Occipital lobe (tissue), 2 donors: ENCODE measurements around the gene SNRPB2. TPM values are rescaled to one million over a fixed set of nuclear protein-coding genes. Genes with fewer than 3 reads are reported as not detected.

Experiments
- DNase-seq: peaks from one replicate; lab custom pipeline; 2025; lab: John Stamatoyannopoulos, UW
- total RNA-seq: library from RNA; depleted of rRNA; stranded (reverse); fragments of >200 nt; gene quantifications from one replicate; pipeline ENCODE4 v1.2.3, GENCODE V29; 2014

Gene SNRPB2
- total RNA-seq, 1 donor from 2014 or later: 71.3 TPM

DNA sequence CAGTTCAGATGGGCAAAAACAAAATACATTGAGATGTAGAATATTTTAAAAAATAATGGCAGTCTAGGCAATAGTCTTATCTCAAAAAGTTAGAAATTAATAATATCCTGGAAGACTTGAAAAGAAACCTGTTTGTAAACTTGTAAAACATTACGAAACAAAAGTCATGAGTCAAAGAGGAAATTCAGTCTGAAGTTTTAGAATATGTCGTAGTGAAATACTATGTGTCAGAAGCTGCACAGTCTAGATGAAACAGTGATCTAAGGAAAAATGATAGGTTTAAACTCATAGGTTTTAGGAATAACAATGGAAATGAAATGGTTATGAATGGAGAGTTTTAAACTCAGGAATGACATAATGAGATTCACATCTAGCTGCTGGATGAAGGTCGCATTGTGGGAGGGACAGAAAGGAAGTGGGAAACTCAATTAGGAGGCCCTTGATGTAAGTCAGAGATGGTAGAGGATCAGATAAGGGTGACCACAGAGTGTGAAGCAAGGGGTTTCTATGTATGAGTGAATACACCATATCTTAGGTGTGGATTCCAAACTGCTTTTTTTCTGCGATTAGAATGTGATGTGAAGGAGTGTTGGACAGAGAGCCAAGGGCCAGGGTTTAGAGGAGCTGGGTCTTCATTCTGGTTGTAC, 2.8 kb downstream of the SNRPB2 start:
- DNase-seq: no peak

DNA sequence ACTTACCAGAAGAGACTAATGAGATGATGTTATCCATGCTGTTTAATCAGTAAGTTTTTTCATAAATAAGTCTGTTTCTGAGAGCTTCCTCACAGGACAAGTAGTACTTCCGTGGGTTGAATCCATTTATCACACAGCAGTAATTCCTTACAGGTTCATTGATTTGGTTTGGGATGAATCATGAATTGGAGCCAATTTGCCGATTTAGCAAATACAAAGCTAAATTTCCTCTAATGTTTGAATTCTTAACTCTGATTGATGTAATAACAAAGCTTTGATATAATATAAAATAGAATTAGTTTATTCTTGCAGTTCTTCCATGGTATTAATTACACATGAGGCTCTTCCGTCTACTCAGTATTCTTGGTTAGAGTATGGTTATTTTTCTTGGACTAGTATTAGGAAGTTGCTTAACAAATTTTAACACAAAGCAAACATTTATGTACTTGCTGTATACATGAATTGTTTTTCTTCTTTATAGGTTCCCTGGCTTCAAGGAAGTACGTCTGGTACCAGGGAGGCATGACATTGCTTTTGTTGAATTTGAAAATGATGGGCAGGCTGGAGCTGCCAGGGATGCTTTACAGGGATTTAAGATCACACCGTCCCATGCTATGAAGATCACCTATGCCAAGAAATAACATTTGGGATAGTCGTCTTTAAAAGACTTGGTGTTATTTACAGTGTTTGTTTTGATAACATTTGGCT, 10.7 kb downstream of the SNRPB2 start:
- DNase-seq: no peak

DNA sequence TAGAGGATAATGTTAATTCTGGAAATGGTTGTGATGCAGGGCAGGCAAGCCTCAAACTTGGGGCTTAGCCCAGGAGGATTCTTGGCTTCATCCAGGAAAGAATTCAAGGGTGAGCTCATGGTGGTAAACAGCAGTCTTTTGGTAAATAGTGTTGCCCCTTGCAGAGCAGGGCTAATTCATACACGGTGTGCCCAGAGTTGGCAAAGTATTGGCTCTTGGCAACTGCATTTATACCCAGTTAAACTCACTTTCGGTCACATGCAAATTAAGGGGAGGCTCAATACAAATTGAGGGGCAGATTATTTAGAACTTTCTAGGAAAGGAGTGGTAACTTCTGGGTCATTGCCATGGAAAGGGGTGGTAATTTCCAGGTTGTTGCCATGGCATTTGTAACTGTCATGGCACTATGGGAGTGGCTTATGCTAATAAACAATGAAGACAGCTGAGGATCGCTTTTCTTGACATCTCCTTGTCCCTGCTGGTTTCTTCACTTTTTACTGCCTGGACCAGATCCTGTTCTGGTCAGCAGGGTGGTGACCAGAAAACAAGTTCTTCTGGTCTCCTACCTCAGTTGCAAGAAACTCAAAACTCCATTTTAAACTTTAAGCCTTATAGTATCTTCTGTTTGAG, 14.5 kb downstream of the SNRPB2 start:
- DNase-seq: no peak

DNA sequence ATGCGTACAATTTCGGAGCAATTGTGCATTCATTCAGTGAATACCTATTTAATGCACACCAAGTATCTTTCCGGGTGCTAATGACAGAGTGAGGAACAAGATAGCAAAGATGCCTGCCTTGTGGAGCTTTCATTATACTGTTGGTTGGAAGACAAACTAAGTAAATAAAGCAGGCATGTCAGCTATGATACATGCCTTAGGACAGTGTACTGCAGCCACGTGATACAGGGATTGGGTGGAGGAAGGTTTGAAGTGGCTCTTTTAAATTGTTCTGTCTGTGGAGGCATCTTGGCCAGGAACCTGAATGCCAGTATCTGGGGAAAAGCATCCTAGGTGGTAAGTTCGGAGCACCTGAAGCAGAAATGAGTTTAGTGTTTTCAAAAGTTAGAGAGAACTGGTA, 15.4 kb downstream of the SNRPB2 start:
- no peak for DNase-seq

DNA sequence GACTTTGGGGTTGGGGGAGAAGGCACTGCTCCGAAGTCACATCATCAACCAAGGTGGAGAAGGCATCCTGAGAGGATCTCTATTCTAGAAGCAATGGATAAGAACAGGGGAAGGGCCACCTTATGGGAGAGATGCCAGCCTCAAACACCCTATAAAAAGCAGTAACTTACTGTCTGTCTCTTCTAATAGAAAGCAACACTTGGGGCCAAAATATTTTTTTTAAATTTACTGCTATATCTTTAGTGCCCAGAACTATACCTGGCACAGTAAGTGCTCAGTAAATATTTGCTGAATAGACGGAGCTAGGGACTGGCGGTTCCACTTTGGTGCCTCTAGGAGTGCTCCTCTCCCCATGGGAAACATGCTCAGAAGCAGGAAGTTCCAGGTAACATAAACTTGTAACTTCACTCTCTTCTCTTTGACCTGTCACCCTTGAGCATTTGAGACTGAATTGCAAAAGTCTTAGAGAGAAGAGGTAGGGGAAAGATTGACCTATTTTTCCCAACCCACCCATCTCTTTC, 17.5 kb downstream of the SNRPB2 start:
- DNase-seq: no peak

DNA sequence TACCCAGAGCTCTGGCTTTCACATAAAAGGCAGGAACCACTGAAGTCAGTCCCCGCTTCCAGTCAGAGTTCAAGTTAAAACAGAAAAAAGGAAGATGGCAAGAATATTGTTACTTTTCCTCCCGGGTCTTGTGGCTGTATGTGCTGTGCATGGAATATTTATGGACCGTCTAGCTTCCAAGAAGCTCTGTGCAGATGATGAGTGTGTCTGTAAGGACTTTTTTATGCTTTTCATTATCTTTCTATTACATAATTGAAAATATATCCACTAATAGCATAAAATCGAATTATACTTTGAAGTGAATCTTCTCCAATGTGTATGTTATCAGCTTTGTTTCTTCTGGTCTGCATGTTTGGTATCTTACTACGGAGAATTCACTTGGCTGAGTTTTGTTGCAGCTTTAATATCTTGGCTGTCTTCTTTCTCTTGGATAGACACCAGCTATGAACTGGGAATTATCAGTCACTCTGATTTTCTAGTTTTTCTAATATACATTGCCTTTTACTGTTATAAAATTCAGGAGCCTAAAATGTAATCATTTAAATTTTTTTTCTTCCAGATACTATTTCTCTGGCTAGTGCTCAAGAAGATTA, 18.6 kb downstream of the SNRPB2 start, which contains the start of gene OTOR:
OTOR (plus strand) TSS at position 51 of the 593 bp plus-strand sequence; CDS start at position 95, 44 bp downstream.
- DNase-seq: no peak

DNA sequence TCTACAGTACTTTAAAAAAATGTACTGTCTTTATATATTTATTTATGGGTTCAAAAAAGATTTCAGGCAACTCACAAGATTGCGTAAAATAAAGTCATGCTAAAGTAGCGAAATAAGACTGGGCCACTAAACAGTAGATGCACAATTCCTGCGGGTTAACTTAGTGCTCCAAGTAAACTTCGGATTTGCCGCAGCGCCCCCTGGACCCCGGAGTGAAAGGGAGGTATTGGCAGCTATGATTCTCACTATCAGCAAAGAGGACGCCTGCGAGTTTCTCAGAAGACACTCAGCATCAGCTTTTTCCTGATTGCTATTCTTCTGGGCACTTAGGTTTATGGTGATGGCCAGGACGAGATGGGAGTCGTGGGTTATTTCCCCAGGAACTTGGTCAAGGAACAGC, 19.7 kb downstream of the SNRPB2 start:
- DNase-seq: no peak

DNA sequence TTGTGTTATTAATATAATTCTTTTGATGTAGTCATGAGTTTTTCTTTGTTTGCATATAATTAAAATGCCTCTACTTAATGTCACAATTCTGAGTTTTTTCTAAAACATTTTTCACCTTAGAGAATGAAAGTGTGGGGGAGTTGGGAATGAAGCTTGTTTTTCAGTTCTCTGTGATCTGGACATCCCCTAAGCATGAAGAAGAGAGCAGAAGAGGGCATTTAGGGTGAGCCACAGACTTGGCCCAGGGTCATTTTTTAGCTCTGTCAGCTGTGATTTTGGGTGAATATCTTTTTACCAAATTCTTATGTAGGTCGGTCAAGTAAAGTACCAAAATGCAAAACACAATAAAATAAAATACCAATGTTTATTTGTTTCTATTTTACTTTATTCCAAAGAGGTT, 22.3 kb downstream of the SNRPB2 start:
- no peak for DNase-seq

DNA sequence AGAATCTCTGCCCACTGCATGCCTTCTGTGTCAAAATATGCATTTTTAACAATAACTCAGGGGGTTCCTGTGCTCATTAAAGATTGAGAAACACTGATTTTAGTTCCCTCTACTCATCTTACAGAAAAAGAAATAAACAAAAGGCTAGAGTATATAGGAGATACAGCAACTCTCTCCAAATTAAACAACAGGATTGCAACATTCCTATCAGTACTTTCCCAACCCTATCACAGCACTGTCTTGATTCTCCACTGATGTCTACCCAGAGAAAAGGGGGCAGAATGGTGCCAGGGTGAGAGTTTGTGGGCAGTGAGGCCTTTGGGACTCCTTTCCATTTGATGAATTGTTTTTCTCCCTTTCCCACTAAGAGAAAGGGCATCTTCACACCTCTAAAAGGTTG, 23.1 kb downstream of the SNRPB2 start:
- no peak for DNase-seq

DNA sequence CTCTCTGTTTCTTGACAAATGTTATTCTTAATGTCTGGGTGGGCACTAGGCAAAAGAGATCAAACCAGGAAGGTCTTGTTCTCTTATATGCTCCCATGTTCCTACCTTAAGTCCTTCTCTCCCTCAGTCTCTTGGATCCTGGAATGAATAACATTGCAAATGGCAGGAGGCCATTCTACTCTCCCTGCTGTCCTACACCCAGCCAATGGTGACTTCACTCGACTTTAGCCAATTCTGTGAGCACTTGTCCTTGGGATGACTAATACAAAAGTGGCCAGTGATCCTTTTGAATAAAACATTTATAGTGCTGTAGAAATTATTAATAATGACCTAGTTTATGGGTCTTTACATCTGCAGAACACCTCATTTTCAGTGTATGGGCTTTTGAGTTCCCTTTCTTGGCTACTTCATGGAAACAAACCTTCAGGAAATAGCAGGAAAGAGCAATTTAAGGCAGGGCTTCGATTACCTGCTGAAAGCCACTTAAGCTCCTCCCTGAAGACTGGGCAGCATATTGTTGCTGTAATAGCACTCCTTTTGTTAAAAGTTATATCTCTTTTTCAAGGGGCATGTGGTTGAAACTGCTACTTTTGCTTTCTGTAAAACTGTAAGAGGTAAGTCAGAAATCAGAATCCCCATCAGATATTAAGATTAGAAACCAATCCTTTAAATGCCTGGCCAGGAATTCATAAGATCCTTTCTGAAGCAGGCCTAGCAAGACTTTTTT, 28.8 kb downstream of the SNRPB2 start:
- no peak for DNase-seq

DNA sequence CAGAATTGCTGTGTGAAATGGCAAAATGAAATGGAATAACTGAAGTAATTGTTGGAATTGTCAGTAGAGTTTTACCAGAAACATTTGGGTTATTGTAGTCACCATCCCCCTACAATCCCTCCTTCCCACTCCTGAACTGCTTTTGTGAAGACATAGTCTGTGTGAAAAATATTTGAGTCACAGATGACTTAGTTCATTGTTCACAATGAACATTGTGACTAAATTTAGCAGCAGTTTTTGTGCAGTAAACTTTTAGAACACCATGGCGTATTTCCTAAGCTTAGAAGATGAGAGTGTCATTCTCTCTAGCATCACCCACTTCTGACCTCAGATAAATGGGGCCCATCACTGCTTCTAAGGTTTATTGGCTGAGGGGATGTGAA, 29.3 kb downstream of the SNRPB2 start:
- no peak for DNase-seq

DNA sequence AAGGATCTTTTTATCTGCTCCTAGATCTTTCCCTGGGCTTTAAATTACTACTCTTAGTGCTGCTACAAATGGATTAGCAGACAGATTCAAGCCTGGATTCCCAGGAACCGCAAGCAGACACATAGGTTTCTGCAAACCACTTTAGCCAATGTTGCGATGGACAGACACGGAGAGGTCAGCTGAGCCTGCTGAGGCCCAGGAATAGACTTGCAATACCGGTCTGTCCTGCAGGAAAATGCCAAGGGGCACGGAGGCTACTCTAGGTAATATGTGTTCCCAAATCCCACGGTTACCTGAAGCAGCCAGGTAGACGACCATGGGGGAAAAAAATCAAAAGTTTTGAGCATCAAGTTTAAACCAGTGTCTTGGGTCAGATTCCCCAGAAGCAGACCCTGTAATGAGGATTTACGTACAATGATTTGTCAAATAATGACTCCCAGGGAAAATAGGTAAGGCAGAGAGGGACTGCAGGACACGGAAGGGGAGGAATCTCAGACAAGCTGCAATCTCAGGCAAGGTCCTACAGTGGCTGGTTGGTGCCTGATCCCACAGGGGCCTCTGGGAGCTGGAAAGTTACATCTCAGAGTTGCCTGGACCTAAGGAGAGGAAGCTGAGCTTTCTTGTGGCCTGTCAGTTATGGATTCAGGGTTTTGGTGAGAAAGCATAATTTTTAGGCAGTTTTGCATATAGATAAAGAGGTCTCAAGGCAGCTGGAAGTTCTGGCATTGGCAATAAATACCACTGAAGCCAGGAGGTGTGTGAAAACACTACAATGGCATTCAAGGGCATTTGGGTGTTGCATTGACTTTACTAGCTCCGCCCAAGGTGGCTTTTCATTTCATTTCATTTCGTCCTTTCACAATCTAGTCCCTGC, 30.8 kb downstream of the SNRPB2 start:
- DNase-seq: no peak

DNA sequence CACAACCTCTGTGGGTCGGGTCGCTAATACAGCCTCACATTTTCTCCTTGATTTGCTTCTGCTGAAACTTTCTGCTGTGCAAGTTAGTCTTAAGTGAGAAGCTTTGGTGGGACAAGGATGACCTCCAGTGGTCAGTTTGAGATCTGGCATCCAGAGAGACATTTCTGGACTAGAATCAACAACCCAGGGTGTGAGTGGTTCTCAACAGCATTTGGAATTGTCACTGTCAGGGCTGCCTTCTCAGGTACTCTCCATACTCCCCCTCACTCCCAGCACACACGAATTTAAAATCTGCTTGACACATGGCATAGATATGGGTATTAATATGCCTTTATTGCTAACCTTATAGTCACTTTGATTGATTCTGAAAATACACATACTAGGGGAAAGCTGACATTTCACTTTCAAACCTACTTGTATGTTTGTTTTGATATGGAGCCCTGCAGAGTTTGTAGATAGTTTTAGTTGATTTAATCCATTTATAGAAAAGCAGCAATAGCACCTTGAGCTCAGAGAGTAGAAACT, 31.5 kb downstream of the SNRPB2 start:
- DNase-seq: peak; percentile 28

DNA sequence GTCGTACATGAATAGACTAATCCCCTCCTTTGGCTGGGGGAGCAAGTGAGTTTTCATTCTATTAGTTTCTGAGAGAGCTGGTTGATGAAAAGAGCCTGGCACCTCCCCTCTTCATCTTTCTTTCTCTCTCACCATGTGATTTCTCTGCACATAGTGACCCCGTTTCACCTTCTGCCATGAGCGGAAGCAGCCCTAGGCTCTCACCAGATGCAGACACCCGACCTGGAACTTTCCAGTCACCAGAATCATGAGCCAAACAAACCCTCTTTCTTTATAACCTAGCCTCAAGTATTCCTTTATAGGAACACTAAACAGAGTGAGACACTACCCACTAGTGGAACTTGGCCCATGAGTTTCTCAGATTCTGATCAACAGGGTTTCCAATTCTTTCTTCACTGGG, 34.7 kb downstream of the SNRPB2 start:
- DNase-seq: no peak

DNA sequence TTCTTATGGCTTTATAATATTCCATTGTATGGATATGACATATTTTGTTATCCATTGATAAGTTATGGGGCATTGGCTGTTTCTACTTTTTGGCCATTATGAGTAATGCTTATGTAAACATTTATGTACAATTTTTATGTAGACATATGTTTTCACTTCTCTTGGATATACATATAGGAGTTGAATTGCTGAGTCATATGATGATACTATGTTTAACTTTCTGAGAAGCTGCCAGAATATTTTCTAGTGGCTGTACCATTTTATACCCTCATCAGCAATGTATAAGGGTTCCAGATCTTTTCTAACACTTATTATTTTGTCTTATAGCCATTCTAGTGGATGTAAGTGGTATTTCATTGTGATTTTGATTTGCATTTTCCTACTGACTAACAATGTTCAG, 41.4 kb downstream of the SNRPB2 start:
- no peak for DNase-seq

DNA sequence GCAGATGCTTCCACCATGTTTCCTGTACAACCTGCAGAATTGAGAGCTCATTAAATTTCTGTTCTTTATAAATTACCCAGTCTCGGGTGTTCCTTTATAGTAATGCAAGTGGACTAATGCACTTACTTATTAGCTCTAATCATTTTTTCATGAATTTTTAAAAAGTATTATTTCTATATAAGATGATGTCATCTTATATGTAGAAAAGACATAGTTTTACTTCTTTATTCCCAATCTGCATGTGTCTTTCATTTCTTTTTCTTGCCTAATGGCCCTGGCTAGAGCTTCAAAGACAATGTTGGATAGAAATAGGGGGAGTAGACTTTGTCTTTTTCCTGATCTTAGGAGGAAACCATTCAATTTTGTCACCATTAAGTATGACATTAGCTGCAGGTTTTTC, 46.1 kb downstream of the SNRPB2 start:
- DNase-seq: no peak

DNA sequence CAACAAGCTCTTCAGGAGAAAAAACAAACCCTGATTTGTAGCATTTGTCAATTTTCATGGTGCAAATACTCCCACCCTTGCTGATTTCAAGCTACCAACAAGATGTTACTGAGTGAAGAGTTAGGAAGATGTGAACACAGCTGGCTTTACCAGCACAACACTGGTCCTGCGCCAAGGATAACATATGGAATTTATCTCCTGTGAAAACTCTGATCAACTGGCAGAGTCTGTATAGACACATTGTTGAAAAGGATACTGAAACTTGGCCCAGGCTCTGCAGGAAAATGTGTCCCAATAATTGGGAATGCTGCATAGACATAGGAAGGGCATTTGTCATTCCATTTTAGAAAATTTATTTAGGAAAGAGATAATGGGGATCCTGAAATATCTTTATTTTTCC, 47.3 kb downstream of the SNRPB2 start:
- no peak for DNase-seq

DNA sequence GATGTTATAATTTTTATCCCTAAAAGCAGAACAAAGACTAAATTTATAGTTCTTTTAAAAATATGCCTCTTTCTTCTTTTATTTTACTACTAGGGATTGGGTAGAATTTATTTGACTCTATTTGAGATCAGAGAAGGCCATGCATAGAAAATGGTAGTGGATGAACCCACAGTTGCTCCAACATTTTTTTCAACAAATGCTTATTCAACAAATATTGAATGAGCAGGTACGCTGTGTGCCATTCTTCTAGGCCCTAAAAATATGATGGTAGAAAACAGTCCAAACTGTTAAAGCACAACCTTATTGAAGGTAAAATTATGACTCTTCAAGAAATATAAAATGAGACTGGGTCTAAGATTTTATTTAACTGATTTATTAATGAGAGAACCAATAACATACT, 48.3 kb downstream of the SNRPB2 start:
- no peak for DNase-seq

DNA sequence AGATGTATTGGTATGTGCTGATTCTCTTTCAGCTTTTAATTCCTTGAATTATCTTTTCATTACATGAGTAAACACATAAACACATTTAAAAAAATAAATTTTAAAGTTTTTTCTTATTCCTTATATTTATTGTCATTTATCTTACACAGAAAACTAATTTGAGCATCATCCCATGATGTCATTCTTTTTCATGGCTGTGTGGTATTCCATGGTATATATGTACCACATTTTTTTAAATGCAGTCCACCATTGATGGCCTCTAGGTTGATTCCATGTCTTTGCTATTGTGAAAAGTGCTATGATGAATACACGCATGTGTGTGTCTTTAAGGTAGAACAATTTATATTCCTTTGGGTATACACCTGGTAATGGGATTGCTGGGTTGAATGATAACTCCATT, 51.7 kb downstream of the SNRPB2 start:
- no peak for DNase-seq

DNA sequence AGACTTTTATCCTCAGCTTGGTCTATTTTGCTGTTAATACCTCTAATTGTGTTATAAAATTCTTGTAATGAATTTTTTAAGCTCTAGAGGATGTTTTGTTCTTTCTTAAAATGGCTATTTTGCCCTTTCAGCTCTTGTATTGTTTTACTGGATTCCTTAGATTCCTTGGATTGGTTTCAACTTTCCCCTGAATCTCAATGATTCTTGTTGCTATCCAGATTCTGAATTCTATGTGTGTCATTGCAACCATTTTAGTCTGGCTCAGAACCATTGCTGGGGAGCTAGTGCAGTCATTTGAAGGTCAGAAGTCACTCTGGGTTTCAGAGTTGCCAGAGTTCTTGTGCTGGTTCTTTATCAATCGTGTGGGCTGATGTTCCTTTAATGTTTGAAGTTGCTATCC, 55.4 kb downstream of the SNRPB2 start:
- no peak for DNase-seq
